Breast epithelium (tissue), 4 donors: ENCODE data around the gene SETD2. TPM values are rescaled to one million over a fixed set of nuclear protein-coding genes. Genes with fewer than 3 reads are reported as not detected.

Source experiments
- DNase-seq, 2 donors: peaks; one replicate each; pipeline ENCODE4 v3.0.0-alpha.2; 2019; ENCODE audit warnings: low spot score in 2 of 2
- H3K27ac ChIP-seq, 2 donors: fragments of 200-600 bp; sonication (generic) in 1 of 2; one replicate each; pipeline ENCODE4 v1.5.1; 2016 to 2019; ENCODE audit warnings: mild to moderate bottlenecking in 1 of 2
- H3K27me3 ChIP-seq, 2 donors: fragments of 200-600 bp; sonication (generic) in 1 of 2; one replicate each; pipeline versions ENCODE4 v1.5.1 to v1.6.0; 2017 to 2019; ENCODE audit warnings: control low read depth in 1 of 2, mild to moderate bottlenecking in 1 of 2
- H3K36me3 ChIP-seq: fragments of 200-600 bp; one replicate; pipeline ENCODE4 v1.5.1; 2019
- H3K4me1 ChIP-seq, 2 donors: fragments of 200-600 bp; sonication (generic); one replicate each; pipeline ENCODE4 v1.5.1; 2016 to 2019; ENCODE audit warnings: control low read depth in 1 of 2
- H3K4me3 ChIP-seq, 3 donors: fragments of 200-600 bp; sonication (generic); 1 replicate in 2 of 3; 2 replicates in 1 of 3; pipeline ENCODE4 v1.5.1; 2016 to 2019; ENCODE audit warnings: mild to moderate bottlenecking in 3 of 3, moderate library complexity in 2 of 3
- H3K9me3 ChIP-seq, 2 donors: fragments of 200-600 bp; sonication (generic) in 1 of 2; one replicate each; pipeline ENCODE4 v1.5.1; 2016 to 2019; ENCODE audit warnings: control low read depth in 1 of 2
- CTCF ChIP-seq, 3 donors: fragments of 450-650 bp; IDR thresholded peaks; one replicate each; pipeline ENCODE4 v1.5.1; 2016 to 2017; ENCODE audit warnings: antibody characterized with exemption in 3 of 3, mild to moderate bottlenecking in 3 of 3, moderate library complexity in 3 of 3
- POLR2A ChIP-seq: fragments of 450-650 bp; IDR thresholded peaks from one replicate; pipeline ENCODE4 v1.6.1; 2016; ENCODE audit warnings: antibody characterized with exemption, mild to moderate bottlenecking, moderate library complexity
- POLR2AphosphoS5 ChIP-seq, 3 donors: sonication (generic); formaldehyde crosslinking; IDR thresholded peaks; one replicate each; pipeline ENCODE4 v1.6.1; 2017; ENCODE audit warnings: antibody characterized with exemption in 3 of 3
- intact Hi-C: fragments of 100-400 bp; cut with DNase I; formaldehyde crosslinking; loops from one replicate; pipeline ENCODE4 v1.15.1; 2023; ENCODE audit warnings: low total_unique reads
- total RNA-seq, 3 donors: library from RNA; depleted of rRNA; stranded (reverse); fragments of >200 nt; gene quantifications; one replicate each; pipeline ENCODE4 v1.1.0, GENCODE V29; 2016

Gene SETD2
- total RNA-seq, 3 donors from 2014 or later, result 59.8 to 87.8 (median 74.4) TPM

- Histone ChIP-seq H3K27me3 (no peaks in the 10 kb centered on the region), H3K36me3 (no peaks in the 10 kb centered on the region), H3K9me3 (no peaks in the 10 kb centered on the region), H3K27ac (no peak overlapping the region), H3K4me3 (no peak overlapping the region), H3K4me1 (no peaks in the 10 kb centered on the region)
- intact Hi-C loops, result no loop called here
- no peak for TF ChIP-seq POLR2A
- TF ChIP-seq POLR2AphosphoS5 (IDR thresholded peaks at IDR 0.05), result no peak
- TF ChIP-seq CTCF (IDR thresholded peaks at IDR 0.05), result no peak
- no peak for DNase-seq
Observed at GRCh38 chr3:47024932-47025331, 139.0 kb downstream of the SETD2 start.

- no peaks in the 10 kb centered on the region for H3K9me3 ChIP-seq
- no peaks in the 10 kb centered on the region for H3K4me1 ChIP-seq
- intact Hi-C loops, result no loop called here
- H3K27me3 ChIP-seq, result no peaks in the 10 kb centered on the region
- TF ChIP-seq POLR2A (no peak), CTCF (IDR thresholded peaks at IDR 0.05) (no peak), POLR2AphosphoS5 (IDR thresholded peaks at IDR 0.05) (no peak)
- peaks cover 7% of the 10 kb centered on the region for H3K36me3 ChIP-seq
- peak overlapping the region; percentile 33 for H3K27ac ChIP-seq
- H3K4me3 ChIP-seq, result no peak overlapping the region
- DNase-seq, result no peak
Observed at GRCh38 chr3:47022641-47023071, 141.3 kb downstream of the SETD2 start.

GRCh38 chr3:47020311-47020710, 143.6 kb downstream of the SETD2 start:
- DNase-seq, result no peak
- H3K36me3 ChIP-seq, result peaks cover 11% of the 10 kb centered on the region

GRCh38 chr3:47019201-47019600, 144.7 kb downstream of the SETD2 start:
- Histone ChIP-seq H3K27ac (no peak overlapping the region), H3K4me1 (no peaks in the 10 kb centered on the region), H3K36me3 (peaks cover 11% of the 10 kb centered on the region), H3K9me3 (no peaks in the 10 kb centered on the region), H3K4me3 (no peak overlapping the region), H3K27me3 (no peaks in the 10 kb centered on the region)
- TF ChIP-seq CTCF (IDR thresholded peaks at IDR 0.05) (no peak), POLR2AphosphoS5 (IDR thresholded peaks at IDR 0.05) (no peak), POLR2A (no peak)
- DNase-seq, result no peak
- intact Hi-C loops, result no loop called here

More at GRCh38 chr3:47020311-47020710, 143.6 kb downstream of the SETD2 start:
- Histone ChIP-seq H3K9me3 (no peaks in the 10 kb centered on the region), H3K4me3 (no peak overlapping the region), H3K27ac (no peak overlapping the region), H3K27me3 (no peaks in the 10 kb centered on the region), H3K4me1 (no peaks in the 10 kb centered on the region)
- no peak for TF ChIP-seq POLR2AphosphoS5 (IDR thresholded peaks at IDR 0.05)
- TF ChIP-seq CTCF (IDR thresholded peaks at IDR 0.05), result no peak
- TF ChIP-seq POLR2A, result no peak
- intact Hi-C loops, result no loop called here

- H3K27ac ChIP-seq, result no peak overlapping the region
- no peak overlapping the region for H3K4me3 ChIP-seq
- intact Hi-C loops, result no loop called here
- H3K4me1 ChIP-seq, result no peaks in the 10 kb centered on the region
- no peaks in the 10 kb centered on the region for H3K27me3 ChIP-seq
- peaks cover 11% of the 10 kb centered on the region for H3K36me3 ChIP-seq
- DNase-seq, result no peak
- TF ChIP-seq POLR2AphosphoS5 (IDR thresholded peaks at IDR 0.05) (no peak), POLR2A (no peak), CTCF (IDR thresholded peaks at IDR 0.05) (no peak)
- no peaks in the 10 kb centered on the region for H3K9me3 ChIP-seq
Observed at GRCh38 chr3:47018269-47018611, 145.7 kb downstream of the SETD2 start.
